Astrocyte (in vitro differentiated cells and primary cell): ENCODE results near the gene INSYN2A. TPM values are rescaled to one million over a fixed set of nuclear protein-coding genes. Genes with fewer than 3 reads are reported as not detected.

Experiments
- DNase-seq: peaks from one replicate; pipeline ENCODE4 v3.0.0-alpha.2; 2010; ENCODE audit warnings: low read depth
- FAIRE-seq: peaks from 2 replicates; lab custom pipeline; 2011; peaks lifted over from hg19 to GRCh38; lab: Jason Lieb, UNC
- H2AFZ ChIP-seq: 2 replicates; pipeline ENCODE4 v1.6.0; 2012; ENCODE audit warnings: low read depth, low read length, inconsistent platforms
- H3K27ac ChIP-seq: 2 replicates; pipeline ENCODE4 v1.5.1; 2011; ENCODE audit warnings: low read depth, low read length, inconsistent platforms
- H3K27me3 ChIP-seq: 2 replicates; pipeline ENCODE4 v1.6.0; 2011; ENCODE audit warnings: low read length, inconsistent platforms; ENCODE audit not compliant: insufficient read depth
- H3K36me3 ChIP-seq: 2 replicates; pipeline ENCODE4 v1.5.1; 2011; ENCODE audit warnings: low read length, inconsistent platforms; ENCODE audit not compliant: insufficient read depth
- H3K4me1 ChIP-seq: 2 replicates; pipeline ENCODE4 v1.5.1; 2011; ENCODE audit warnings: low read length, inconsistent platforms; ENCODE audit not compliant: insufficient read depth
- H3K4me2 ChIP-seq: 2 replicates; pipeline ENCODE4 v1.6.0; 2012; ENCODE audit warnings: low read length, inconsistent platforms
- H3K4me3 ChIP-seq: 2 replicates; pipeline ENCODE4 v1.5.1; 2011; ENCODE audit warnings: low read depth, mild to moderate bottlenecking, low read length, inconsistent platforms; ENCODE audit not compliant: insufficient read depth
- H3K79me2 ChIP-seq: 2 replicates; pipeline ENCODE4 v1.6.0; 2012; ENCODE audit warnings: mild to moderate bottlenecking, low read length, inconsistent platforms; ENCODE audit not compliant: insufficient read depth
- H3K9ac ChIP-seq: 2 replicates; pipeline ENCODE4 v1.6.0; 2012; ENCODE audit warnings: mild to moderate bottlenecking, low read length, inconsistent platforms
- H3K9me3 ChIP-seq: 2 replicates; pipeline ENCODE4 v1.5.1; 2012; ENCODE audit warnings: low read depth, mild to moderate bottlenecking, low read length, inconsistent platforms; ENCODE audit not compliant: insufficient read depth
- H4K20me1 ChIP-seq: 2 replicates; pipeline ENCODE4 v1.6.0; 2012; ENCODE audit warnings: low read length, inconsistent platforms; ENCODE audit not compliant: insufficient read depth
- H3K27ac Mint-ChIP-seq: one replicate; pipeline ENCODE4 v1.8.0; 2021; ENCODE audit warnings: mild to moderate bottlenecking, mixed read lengths; ENCODE audit not compliant: unreplicated experiment
- H3K27me3 Mint-ChIP-seq: one replicate; pipeline ENCODE4 v1.8.0; 2021; ENCODE audit warnings: low read depth, mixed read lengths; ENCODE audit not compliant: unreplicated experiment
- H3K36me3 Mint-ChIP-seq: one replicate; pipeline ENCODE4 v1.8.0; 2021; ENCODE audit warnings: low read depth, mixed read lengths; ENCODE audit not compliant: unreplicated experiment
- H3K4me1 Mint-ChIP-seq: one replicate; pipeline ENCODE4 v1.8.0; 2021; ENCODE audit warnings: low read depth, mixed read lengths; ENCODE audit not compliant: unreplicated experiment
- H3K4me3 Mint-ChIP-seq: one replicate; pipeline ENCODE4 v1.8.0; 2021; ENCODE audit warnings: mild to moderate bottlenecking, moderate library complexity, mixed read lengths; ENCODE audit not compliant: unreplicated experiment
- H3K9me3 Mint-ChIP-seq: one replicate; pipeline ENCODE4 v1.8.0; 2021; ENCODE audit warnings: mild to moderate bottlenecking, mixed read lengths; ENCODE audit not compliant: unreplicated experiment
- EZH2 ChIP-seq: IDR thresholded peaks from 2 replicates; pipeline ENCODE4 v1.6.1; 2012; ENCODE audit warnings: mild to moderate bottlenecking, low read length, inconsistent platforms; ENCODE audit not compliant: insufficient read depth
- total RNA-seq: library from RNA; stranded (reverse); gene quantifications from 2 replicates; pipeline ENCODE4 v1.2.1, GENCODE V29; 2021
- TF ChIP-seq, protein P1 (sequence below): IDR thresholded peaks from 2 replicates; pipeline ENCODE4 v1.5.1; 2011; ENCODE audit warnings: low read depth, mild to moderate bottlenecking, inconsistent platforms, low read length, moderate library complexity; ENCODE audit not compliant: insufficient read depth

Gene INSYN2A
- total RNA-seq, 1 donor from 2014 or later, result 0.41 TPM

DNA sequence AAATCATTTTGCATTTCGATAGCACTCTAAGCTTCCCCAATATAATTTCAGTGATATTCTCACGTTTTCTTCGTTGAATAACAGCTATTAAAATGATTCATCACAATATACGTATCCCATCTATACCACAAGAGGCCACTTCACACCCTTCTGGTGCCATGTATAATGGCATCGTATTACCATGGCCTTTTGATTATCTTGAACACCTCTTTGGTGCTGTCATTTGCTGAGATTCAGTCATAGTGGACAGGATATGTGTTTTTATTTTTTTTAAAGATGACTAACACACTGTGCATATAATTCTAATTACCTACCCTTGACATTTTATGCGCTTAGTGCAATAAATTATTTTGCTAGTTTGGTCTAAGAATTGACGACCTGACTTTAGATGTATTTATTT is 6.7 kb upstream of the INSYN2A start:
- Mint-ChIP-seq H3K4me3 (no peak overlapping the region), H3K36me3 (peaks cover 12% of the 10 kb centered on the region), H3K9me3 (no peaks in the 10 kb centered on the region), H3K27me3 (peaks cover 6% of the 10 kb centered on the region), H3K27ac (no peak overlapping the region), H3K4me1 (peaks cover under 1% of the 10 kb centered on the region)
- Histone ChIP-seq H3K9ac (no peak overlapping the region), H3K27me3 (no peaks in the 10 kb centered on the region), H3K4me2 (no peak overlapping the region), H3K9me3 (no peaks in the 10 kb centered on the region), H3K27ac (no peak overlapping the region), H2AFZ (no peak overlapping the region), H4K20me1 (peaks cover 26% of the 10 kb centered on the region), H3K79me2 (no peaks in the 10 kb centered on the region), H3K36me3 (no peaks in the 10 kb centered on the region), H3K4me1 (no peaks in the 10 kb centered on the region), H3K4me3 (no peak overlapping the region)
- no peak for FAIRE-seq
- TF ChIP-seq, protein P1, sequence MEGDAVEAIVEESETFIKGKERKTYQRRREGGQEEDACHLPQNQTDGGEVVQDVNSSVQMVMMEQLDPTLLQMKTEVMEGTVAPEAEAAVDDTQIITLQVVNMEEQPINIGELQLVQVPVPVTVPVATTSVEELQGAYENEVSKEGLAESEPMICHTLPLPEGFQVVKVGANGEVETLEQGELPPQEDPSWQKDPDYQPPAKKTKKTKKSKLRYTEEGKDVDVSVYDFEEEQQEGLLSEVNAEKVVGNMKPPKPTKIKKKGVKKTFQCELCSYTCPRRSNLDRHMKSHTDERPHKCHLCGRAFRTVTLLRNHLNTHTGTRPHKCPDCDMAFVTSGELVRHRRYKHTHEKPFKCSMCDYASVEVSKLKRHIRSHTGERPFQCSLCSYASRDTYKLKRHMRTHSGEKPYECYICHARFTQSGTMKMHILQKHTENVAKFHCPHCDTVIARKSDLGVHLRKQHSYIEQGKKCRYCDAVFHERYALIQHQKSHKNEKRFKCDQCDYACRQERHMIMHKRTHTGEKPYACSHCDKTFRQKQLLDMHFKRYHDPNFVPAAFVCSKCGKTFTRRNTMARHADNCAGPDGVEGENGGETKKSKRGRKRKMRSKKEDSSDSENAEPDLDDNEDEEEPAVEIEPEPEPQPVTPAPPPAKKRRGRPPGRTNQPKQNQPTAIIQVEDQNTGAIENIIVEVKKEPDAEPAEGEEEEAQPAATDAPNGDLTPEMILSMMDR, result no peak
- TF ChIP-seq EZH2, result no peak
- no peak for DNase-seq

DNA sequence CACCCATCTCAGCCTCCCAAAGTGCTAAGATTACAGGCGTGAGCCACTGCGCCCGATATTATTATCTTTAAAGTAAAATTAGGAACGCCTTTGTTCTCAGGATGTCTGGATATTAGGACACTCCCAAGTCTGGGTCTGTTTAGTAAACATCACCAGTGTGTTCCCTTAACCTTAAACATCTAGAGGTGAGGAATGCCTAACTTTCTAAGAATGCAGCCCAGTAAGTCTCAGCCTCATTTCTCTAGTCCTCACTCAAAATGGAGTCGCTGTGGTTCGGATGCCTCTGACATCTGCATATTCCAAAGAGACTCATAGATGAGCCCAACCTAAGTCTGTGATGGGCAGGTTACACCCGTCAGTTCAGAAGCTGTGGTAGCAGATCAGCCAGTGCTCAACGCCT is 4.3 kb upstream of the INSYN2A start:
- H3K27me3 ChIP-seq, result no peaks in the 10 kb centered on the region
- Mint-ChIP-seq H3K4me1 (peaks cover 9% of the 10 kb centered on the region), H3K27me3 (peaks cover 17% of the 10 kb centered on the region), H3K36me3 (peaks cover 12% of the 10 kb centered on the region), H3K9me3 (no peaks in the 10 kb centered on the region), H3K27ac (no peak overlapping the region), H3K4me3 (no peak overlapping the region)
- no peak overlapping the region for H3K4me2 ChIP-seq
- H3K79me2 ChIP-seq, result no peaks in the 10 kb centered on the region
- DNase-seq (no peak), FAIRE-seq (no peak)
- H3K9ac ChIP-seq, result no peak overlapping the region
- peaks cover 34% of the 10 kb centered on the region for H4K20me1 ChIP-seq
- no peak overlapping the region for H2AFZ ChIP-seq
- H3K36me3 ChIP-seq, result no peaks in the 10 kb centered on the region
- no peaks in the 10 kb centered on the region for H3K9me3 ChIP-seq
- H3K4me3 ChIP-seq, result no peak overlapping the region
- TF ChIP-seq, protein P1, result no peak
- TF ChIP-seq EZH2, result no peak
- H3K4me1 ChIP-seq, result peaks cover 7% of the 10 kb centered on the region
- H3K27ac ChIP-seq, result no peak overlapping the region

DNA sequence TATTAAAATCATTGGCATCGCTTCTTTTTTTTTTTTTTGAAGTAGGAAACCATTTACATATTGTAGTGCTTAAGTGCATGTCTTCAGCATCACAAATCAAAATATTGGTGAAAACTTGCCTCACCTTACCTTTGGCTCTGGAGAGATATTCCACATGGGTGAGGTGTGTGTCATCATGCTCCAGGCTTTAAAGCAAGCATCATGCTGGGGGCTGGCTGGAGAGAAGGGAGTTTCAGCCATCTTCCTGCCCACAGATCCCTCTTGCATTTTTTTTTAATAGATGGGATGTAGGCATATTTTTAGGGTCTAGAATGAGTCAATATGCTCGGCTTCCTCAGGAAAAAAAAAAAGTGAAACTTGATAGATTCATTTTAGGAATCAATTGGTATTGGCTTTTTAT is 2.3 kb upstream of the INSYN2A start:
- H3K27me3 ChIP-seq, result no peaks in the 10 kb centered on the region
- no peak overlapping the region for H3K4me2 ChIP-seq
- no peak overlapping the region for H3K4me3 ChIP-seq
- TF ChIP-seq EZH2, result no peak
- TF ChIP-seq, protein P1, result no peak
- peaks cover 16% of the 10 kb centered on the region for H3K4me1 ChIP-seq
- Mint-ChIP-seq H3K4me1 (peaks cover 17% of the 10 kb centered on the region), H3K27ac (no peak overlapping the region), H3K9me3 (no peaks in the 10 kb centered on the region), H3K36me3 (peaks cover 5% of the 10 kb centered on the region), H3K27me3 (peaks cover 17% of the 10 kb centered on the region), H3K4me3 (no peak overlapping the region)
- H3K36me3 ChIP-seq, result no peaks in the 10 kb centered on the region
- DNase-seq (no peak), FAIRE-seq (no peak)
- H3K27ac ChIP-seq, result no peak overlapping the region
- peaks cover 53% of the 10 kb centered on the region for H4K20me1 ChIP-seq
- H3K79me2 ChIP-seq, result no peaks in the 10 kb centered on the region
- no peak overlapping the region for H2AFZ ChIP-seq
- H3K9me3 ChIP-seq, result no peaks in the 10 kb centered on the region
- no peak overlapping the region for H3K9ac ChIP-seq
